ENCODE data around the gene EHF. TPM values are rescaled to one million over a fixed set of nuclear protein-coding genes. Genes with fewer than 3 reads are reported as not detected.
A peak's percentile ranks its signal among the peaks of the same experiment; 100 is the strongest.

EHF gene
- total and polyA plus RNA-seq, 2 experiments from 2014 or later = not detected

DNA sequence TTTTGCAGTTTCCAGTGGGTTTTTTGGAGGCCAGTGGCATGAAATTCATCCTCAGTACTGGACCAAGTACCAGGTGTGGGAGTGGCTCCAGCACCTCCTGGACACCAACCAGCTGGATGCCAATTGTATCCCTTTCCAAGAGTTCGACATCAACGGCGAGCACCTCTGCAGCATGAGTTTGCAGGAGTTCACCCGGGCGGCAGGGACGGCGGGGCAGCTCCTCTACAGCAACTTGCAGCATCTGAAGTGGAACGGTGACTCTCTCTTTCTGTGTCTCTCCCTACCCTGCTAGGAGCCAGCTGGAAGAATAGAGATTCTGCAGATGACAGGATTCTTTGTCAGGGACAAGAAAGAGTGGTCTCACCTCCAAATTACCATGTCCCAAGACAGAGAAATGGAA is 25.5 kb downstream of the EHF start:
- no peaks in the 10 kb centered on the region for H3F3A ChIP-seq (ENCODE audit: insufficient read depth)
- no peak overlapping the region for H3K4me3 ChIP-seq
- 55 to 59% methylated on average over 8 of the region's 8 CpGs for WGBS, 2 experiments (ENCODE audit: low coverage in 1 of 2, low lambda C conversion rate in 2 of 2, missing lambda C conversion rate in 2 of 2)
- no peaks in the 10 kb centered on the region for H3K36me3 ChIP-seq (ENCODE audit: low read depth)
- TF ChIP-seq EZH2phosphoT487 (IDR thresholded peaks at IDR 0.05; ENCODE audit: insufficient read depth, low read depth) (no peak), EZH2 (IDR thresholded peaks at IDR 0.05; ENCODE audit: insufficient read depth, poor library complexity, severe bottlenecking) (no peak)
- H2AFZ ChIP-seq = no peak overlapping the region
- no peak for DNase-seq
- no peaks in the 10 kb centered on the region for H3K9me2 ChIP-seq (ENCODE audit: insufficient read depth)
- H3K9ac ChIP-seq = no peak overlapping the region
- peaks cover 3% of the 10 kb centered on the region; the same call in 1 of the 2 replicates for H3K27me3 ChIP-seq (replicated peaks; ENCODE audit: insufficient read depth)
- no peaks in the 10 kb centered on the region for H4K20me1 ChIP-seq (ENCODE audit: insufficient read depth)
- H3K9me3 ChIP-seq (ENCODE audit: low read depth) = no peaks in the 10 kb centered on the region
- H3K79me2 ChIP-seq (ENCODE audit: insufficient read depth) = no peaks in the 10 kb centered on the region
- H3K4me1 ChIP-seq (ENCODE audit: insufficient read depth) = no peaks in the 10 kb centered on the region
- no peak overlapping the region for H3K27ac ChIP-seq
- H3K4me2 ChIP-seq (ENCODE audit: unreplicated experiment) = no peak overlapping the region
- in situ Hi-C loops (cut with MboI) = no loop called here

DNA sequence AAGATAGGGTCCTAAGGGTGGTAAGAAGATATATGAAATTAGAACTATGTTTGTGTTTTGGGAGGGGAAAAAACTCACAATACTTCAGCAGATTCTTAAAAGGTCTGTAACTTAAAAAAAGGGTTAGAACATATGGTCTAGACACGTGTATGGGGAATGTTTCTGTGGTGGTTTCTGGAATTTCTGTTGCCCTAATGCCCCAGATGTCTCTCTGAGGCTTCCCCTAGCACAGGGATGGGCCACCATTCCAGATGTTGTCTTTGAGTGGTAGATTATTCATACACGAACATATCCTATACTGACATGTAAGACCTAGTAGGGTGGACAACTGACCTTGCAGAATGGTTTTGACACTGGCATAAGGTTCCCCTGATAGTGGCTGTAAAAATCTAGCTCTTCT is 26.2 kb downstream of the EHF start:
- Histone ChIP-seq H3K9ac (no peak overlapping the region), H3K27me3 (replicated peaks; ENCODE audit: insufficient read depth) (peaks cover 3% of the 10 kb centered on the region; the same call in 1 of the 2 replicates), H3K4me3 (no peak overlapping the region), H3K9me3 (ENCODE audit: low read depth) (no peaks in the 10 kb centered on the region), H3K9me2 (ENCODE audit: insufficient read depth) (no peaks in the 10 kb centered on the region), H3K4me2 (ENCODE audit: unreplicated experiment) (no peak overlapping the region), H3F3A (ENCODE audit: insufficient read depth) (no peaks in the 10 kb centered on the region), H3K27ac (no peak overlapping the region), H2AFZ (no peak overlapping the region), H3K79me2 (ENCODE audit: insufficient read depth) (no peaks in the 10 kb centered on the region), H3K4me1 (ENCODE audit: insufficient read depth) (no peaks in the 10 kb centered on the region), H3K36me3 (ENCODE audit: low read depth) (no peaks in the 10 kb centered on the region), H4K20me1 (ENCODE audit: insufficient read depth) (no peaks in the 10 kb centered on the region)
- DNase-seq = no peak
- 34 to 39% methylated on average over 2 of the region's 2 CpGs for WGBS, 2 experiments (ENCODE audit: low coverage in 1 of 2, low lambda C conversion rate in 2 of 2, missing lambda C conversion rate in 2 of 2)
- in situ Hi-C loops (cut with MboI) = no loop called here
- TF ChIP-seq EZH2phosphoT487 (IDR thresholded peaks at IDR 0.05; ENCODE audit: insufficient read depth, low read depth) (no peak), EZH2 (IDR thresholded peaks at IDR 0.05; ENCODE audit: insufficient read depth, poor library complexity, severe bottlenecking) (no peak)

GRCh38 chr11:34647532-34647931 is 26.6 kb downstream of the EHF start:
- Histone ChIP-seq H3K4me3 (no peak overlapping the region), H3F3A (ENCODE audit: insufficient read depth) (no peaks in the 10 kb centered on the region), H2AFZ (no peak overlapping the region), H3K27me3 (replicated peaks; ENCODE audit: insufficient read depth) (peaks cover 3% of the 10 kb centered on the region; the same call in 1 of the 2 replicates), H3K9me3 (ENCODE audit: low read depth) (no peaks in the 10 kb centered on the region), H3K4me1 (ENCODE audit: insufficient read depth) (no peaks in the 10 kb centered on the region), H3K9me2 (ENCODE audit: insufficient read depth) (no peaks in the 10 kb centered on the region), H3K79me2 (ENCODE audit: insufficient read depth) (no peaks in the 10 kb centered on the region), H4K20me1 (ENCODE audit: insufficient read depth) (no peaks in the 10 kb centered on the region), H3K27ac (no peak overlapping the region), H3K9ac (no peak overlapping the region), H3K36me3 (ENCODE audit: low read depth) (no peaks in the 10 kb centered on the region), H3K4me2 (ENCODE audit: unreplicated experiment) (no peak overlapping the region)
- in situ Hi-C loops (cut with MboI) = no loop called here
- 74 to 89% methylated on average over 3 of the region's 3 CpGs for WGBS, 2 experiments (ENCODE audit: low coverage in 1 of 2, low lambda C conversion rate in 2 of 2, missing lambda C conversion rate in 2 of 2)
- peak; percentile 23 for DNase-seq
- TF ChIP-seq EZH2 (IDR thresholded peaks at IDR 0.05; ENCODE audit: insufficient read depth, poor library complexity, severe bottlenecking) (no peak), EZH2phosphoT487 (IDR thresholded peaks at IDR 0.05; ENCODE audit: insufficient read depth, low read depth) (no peak)

GRCh38 chr11:34648036-34648435 is 27.1 kb downstream of the EHF start:
- peaks cover 3% of the 10 kb centered on the region; the same call in 1 of the 2 replicates for H3K27me3 ChIP-seq (replicated peaks; ENCODE audit: insufficient read depth)
- H3K79me2 ChIP-seq (ENCODE audit: insufficient read depth) = no peaks in the 10 kb centered on the region
- no peak for TF ChIP-seq EZH2phosphoT487 (IDR thresholded peaks at IDR 0.05; ENCODE audit: insufficient read depth, low read depth)
- TF ChIP-seq EZH2 (IDR thresholded peaks at IDR 0.05; ENCODE audit: insufficient read depth, poor library complexity, severe bottlenecking) = no peak
- H2AFZ ChIP-seq = no peak overlapping the region
- no peak overlapping the region for H3K9ac ChIP-seq
- no peaks in the 10 kb centered on the region for H3K36me3 ChIP-seq (ENCODE audit: low read depth)
- no peak overlapping the region for H3K4me3 ChIP-seq
- no peak overlapping the region for H3K27ac ChIP-seq
- H3K4me1 ChIP-seq (ENCODE audit: insufficient read depth) = no peaks in the 10 kb centered on the region
- H3K9me2 ChIP-seq (ENCODE audit: insufficient read depth) = no peaks in the 10 kb centered on the region
- 0 out of 2 replicates have a peak, but pooled peaks cover under 1% of the 10 kb centered on the region for H3F3A ChIP-seq (ENCODE audit: insufficient read depth)
- WGBS, 2 experiments (ENCODE audit: low coverage in 1 of 2, low lambda C conversion rate in 2 of 2, missing lambda C conversion rate in 2 of 2) = 97 to 100% methylated on average over 1 of the region's 1 CpG
- no peaks in the 10 kb centered on the region for H4K20me1 ChIP-seq (ENCODE audit: insufficient read depth)
- in situ Hi-C loops (cut with MboI) = no loop called here
- H3K4me2 ChIP-seq (ENCODE audit: unreplicated experiment) = no peak overlapping the region
- no peak for DNase-seq
- H3K9me3 ChIP-seq (ENCODE audit: low read depth) = no peaks in the 10 kb centered on the region

DNA sequence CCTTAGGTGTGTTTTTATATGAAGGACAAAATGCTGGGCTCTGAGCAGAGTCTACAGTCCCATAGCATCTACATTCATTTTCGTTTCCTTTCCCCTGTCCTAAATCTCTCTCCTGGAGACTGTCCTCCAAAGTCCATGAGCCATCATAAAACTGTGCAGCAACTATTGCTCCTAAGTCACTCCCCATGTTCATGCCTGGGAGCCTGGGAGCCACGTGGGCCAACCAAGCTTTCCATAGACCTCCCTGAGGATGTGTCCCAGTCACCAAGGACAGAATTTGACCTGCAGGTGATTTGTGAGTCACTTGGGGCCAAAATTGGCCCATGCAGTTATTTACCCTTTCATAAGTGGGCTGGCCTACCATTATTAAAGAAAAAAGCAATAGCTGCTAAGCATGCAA is 28.7 kb downstream of the EHF start:
- no peaks in the 10 kb centered on the region for H4K20me1 ChIP-seq (ENCODE audit: insufficient read depth)
- no peak overlapping the region for H3K4me3 ChIP-seq
- H3F3A ChIP-seq (ENCODE audit: insufficient read depth) = peaks cover 16% of the 10 kb centered on the region
- no peak overlapping the region for H3K9ac ChIP-seq
- H3K4me2 ChIP-seq (ENCODE audit: unreplicated experiment) = no peak overlapping the region
- H3K27ac ChIP-seq = no peak overlapping the region
- no peaks in the 10 kb centered on the region for H3K9me3 ChIP-seq (ENCODE audit: low read depth)
- no peaks in the 10 kb centered on the region for H3K79me2 ChIP-seq (ENCODE audit: insufficient read depth)
- no peaks in the 10 kb centered on the region for H3K9me2 ChIP-seq (ENCODE audit: insufficient read depth)
- 78 to 81% methylated on average over 2 of the region's 2 CpGs for WGBS, 2 experiments (ENCODE audit: low coverage in 1 of 2, low lambda C conversion rate in 2 of 2, missing lambda C conversion rate in 2 of 2)
- DNase-seq = no peak
- in situ Hi-C loops (cut with MboI) = no loop called here
- H2AFZ ChIP-seq = no peak overlapping the region
- H3K4me1 ChIP-seq (ENCODE audit: insufficient read depth) = peaks cover 13% of the 10 kb centered on the region
- no peaks in the 10 kb centered on the region for H3K36me3 ChIP-seq (ENCODE audit: low read depth)
- no peaks in the 10 kb centered on the region for H3K27me3 ChIP-seq (replicated peaks; ENCODE audit: insufficient read depth)
- TF ChIP-seq EZH2phosphoT487 (IDR thresholded peaks at IDR 0.05; ENCODE audit: insufficient read depth, low read depth) = no peak
- no peak for TF ChIP-seq EZH2 (IDR thresholded peaks at IDR 0.05; ENCODE audit: insufficient read depth, poor library complexity, severe bottlenecking)
